GM12865 (cell line): ENCODE measurements around the gene LDLRAD4.

Experiments used
- DNase-seq: peaks from one replicate; pipeline ENCODE4 v3.0.0; 2010; ENCODE audit warnings: low read depth
- H3K4me3 ChIP-seq: 2 replicates; pipeline ENCODE4 v1.5.1; 2011; ENCODE audit warnings: mild to moderate bottlenecking, low read depth, low read length, control low read depth
- CTCF ChIP-seq: IDR thresholded peaks from 2 replicates; pipeline ENCODE4 v1.5.1; 2011; ENCODE audit warnings: low read length, control low read depth, low read depth, inconsistent platforms; ENCODE audit not compliant: insufficient read depth; ENCODE audit errors: missing control alignments

The LDLRAD4 gene

GRCh38 chr18:13276530-13277520 lies 58.3 kb downstream of the LDLRAD4 start:
- no peak for TF ChIP-seq CTCF
- H3K4me3 ChIP-seq, result no peak overlapping the region
- DNase-seq, result no peak

- no peak for TF ChIP-seq CTCF
- no peak overlapping the region for H3K4me3 ChIP-seq
- DNase-seq, result no peak
These were observed 59.6 kb downstream of the LDLRAD4 start for GRCh38 chr18:13278062-13278630.

GRCh38 chr18:13279181-13280069 lies 60.9 kb downstream of the LDLRAD4 start:
- peak; percentile 24 for DNase-seq
- TF ChIP-seq CTCF, result no peak
- no peak overlapping the region for H3K4me3 ChIP-seq

- DNase-seq, result no peak
- no peak for TF ChIP-seq CTCF
- H3K4me3 ChIP-seq, result no peak overlapping the region
These were observed 61.7 kb downstream of the LDLRAD4 start for GRCh38 chr18:13280070-13280795.

GRCh38 chr18:13281406-13281805 lies 62.8 kb downstream of the LDLRAD4 start:
- no peak for DNase-seq
- no peak overlapping the region for H3K4me3 ChIP-seq
- TF ChIP-seq CTCF, result no peak

- no peak overlapping the region for H3K4me3 ChIP-seq
- TF ChIP-seq CTCF, result no peak
- no peak for DNase-seq
These were observed 65.2 kb downstream of the LDLRAD4 start for GRCh38 chr18:13283746-13284145.
